NCI-H146 (cell line): ENCODE measurements around the gene ATP10A.
"Not testable (repeated sequence)": the region's sequence is repeated elsewhere in the genome, so short reads cannot be mapped to it uniquely, and the experiment has no call there.

Experiments used
- DNase-seq: peaks from one replicate; lab custom pipeline; 2025; lab: John Stamatoyannopoulos, UW

The ATP10A gene

GRCh38 chr15:25771338-25771706, 91.8 kb downstream of the ATP10A start:
- no peak for DNase-seq

- no peak for DNase-seq
Measured at GRCh38 chr15:25770618-25771337, 92.3 kb downstream of the ATP10A start.

GRCh38 chr15:25770031-25770430, 93.1 kb downstream of the ATP10A start:
- no peak for DNase-seq

- DNase-seq = no peak
Measured at GRCh38 chr15:25768271-25768670, 94.9 kb downstream of the ATP10A start.

GRCh38 chr15:25767356-25768151, 95.6 kb downstream of the ATP10A start:
- DNase-seq = no peak

- no peak for DNase-seq
Measured at GRCh38 chr15:25766417-25766816, 96.7 kb downstream of the ATP10A start.

GRCh38 chr15:25764980-25765735, 98.0 kb downstream of the ATP10A start:
- no peak for DNase-seq

GRCh38 chr15:25763954-25764353, 99.2 kb downstream of the ATP10A start:
- DNase-seq = no peak

- no peak for DNase-seq
Measured at GRCh38 chr15:25763331-25763751, 99.8 kb downstream of the ATP10A start.

GRCh38 chr15:25761971-25762662, 101.0 kb downstream of the ATP10A start:
- no peak for DNase-seq

- DNase-seq = no peak
Measured at GRCh38 chr15:25759421-25759820, 103.7 kb downstream of the ATP10A start.

GRCh38 chr15:25758612-25759011, 104.5 kb downstream of the ATP10A start:
- not testable (repeated sequence) for DNase-seq

- no peak for DNase-seq
Measured at GRCh38 chr15:25743548-25744275, 119.4 kb downstream of the ATP10A start.

- DNase-seq = no peak
Measured at GRCh38 chr15:25742776-25743547, 120.2 kb downstream of the ATP10A start.

GRCh38 chr15:25742041-25742730, 120.9 kb downstream of the ATP10A start:
- DNase-seq = no peak

GRCh38 chr15:25741256-25741580, 121.9 kb downstream of the ATP10A start:
- no peak for DNase-seq

GRCh38 chr15:25740383-25741255, 122.5 kb downstream of the ATP10A start:
- DNase-seq = no peak

GRCh38 chr15:25739687-25740121, 123.4 kb downstream of the ATP10A start:
- DNase-seq = no peak
